ENCODE results near the gene DPP6. TPM values are rescaled to one million over a fixed set of nuclear protein-coding genes. Genes with fewer than 3 reads are reported as not detected.

DPP6 gene
- total and polyA plus RNA-seq, 11 donors: 0.05 to 2.9 (median 0.11) TPM; not detected in 3

- no peak overlapping the region for H3K4me3 ChIP-seq
- H3K27ac ChIP-seq: no peak overlapping the region
- no peaks in the 10 kb centered on the region for H3K36me3 ChIP-seq
- 49 to 66% (median 55%) methylated on average over 6 of the region's 6 CpGs for WGBS, 4 donors
- intact Hi-C loops (cut with DNase I): no loop called here
- TF ChIP-seq POLR2A (IDR thresholded peaks at IDR 0.05) (no peak), CTCF (IDR thresholded peaks at IDR 0.05) (no peak)
- H3K9me3 ChIP-seq: peaks cover 0 to 5% (median 0%) of the 10 kb centered on the region in 12 donors
- DNase-seq (no peak), ATAC-seq (no peak)
- H3K4me1 ChIP-seq: no peaks in the 10 kb centered on the region
- H3K27me3 ChIP-seq: no peaks in the 10 kb centered on the region
Observed at GRCh38 chr7:154364170-154364569, 312.0 kb downstream of the DPP6 start.

- H3K4me3 ChIP-seq: no peak overlapping the region
- no peaks in the 10 kb centered on the region for H3K4me1 ChIP-seq
- TF ChIP-seq POLR2A (IDR thresholded peaks at IDR 0.05) (no peak), CTCF (IDR thresholded peaks at IDR 0.05) (no peak)
- no peak overlapping the region for H3K27ac ChIP-seq
- peaks cover 0 to 5% (median 0%) of the 10 kb centered on the region in 12 donors for H3K9me3 ChIP-seq
- no peaks in the 10 kb centered on the region for H3K27me3 ChIP-seq
- WGBS, 4 donors: 58 to 77% (median 70%) methylated on average over 8 of the region's 8 CpGs
- intact Hi-C loops (cut with DNase I): no loop called here
- H3K36me3 ChIP-seq: no peaks in the 10 kb centered on the region
- no peak for ATAC-seq
- DNase-seq: no peak
Observed at GRCh38 chr7:154371424-154371823, 319.2 kb downstream of the DPP6 start.

- Histone ChIP-seq H3K36me3 (no peaks in the 10 kb centered on the region), H3K27me3 (no peaks in the 10 kb centered on the region), H3K27ac (no peak overlapping the region), H3K9me3 (no peaks in the 10 kb centered on the region), H3K4me1 (no peaks in the 10 kb centered on the region), H3K4me3 (no peak overlapping the region)
- DNase-seq (no peak), ATAC-seq (no peak)
- WGBS, 4 donors: 71 to 80% (median 71%) methylated on average over 12 of the region's 12 CpGs
- TF ChIP-seq CTCF (IDR thresholded peaks at IDR 0.05): no peak
- no peak for TF ChIP-seq POLR2A (IDR thresholded peaks at IDR 0.05)
- intact Hi-C loops (cut with DNase I): no loop called here
Observed at GRCh38 chr7:154372011-154372601, 319.9 kb downstream of the DPP6 start.

GRCh38 chr7:154373956-154374355, 321.8 kb downstream of the DPP6 start:
- Histone ChIP-seq H3K4me1 (no peaks in the 10 kb centered on the region), H3K4me3 (no peak overlapping the region), H3K27ac (no peak overlapping the region), H3K27me3 (no peaks in the 10 kb centered on the region), H3K9me3 (no peaks in the 10 kb centered on the region), H3K36me3 (no peaks in the 10 kb centered on the region)
- DNase-seq (no peak), ATAC-seq (no peak)
- intact Hi-C loops (cut with DNase I): no loop called here
- no peak for TF ChIP-seq POLR2A (IDR thresholded peaks at IDR 0.05)
- TF ChIP-seq CTCF (IDR thresholded peaks at IDR 0.05): no peak
- 73 to 79% (median 75%) methylated on average over 3 of the region's 3 CpGs for WGBS, 4 donors

All from heart left ventricle (tissue), 16 donors.